Left ventricle myocardium inferior (tissue), 1 donor: Measurements from ENCODE around the gene PLEKHA6. TPM values are rescaled to one million over a fixed set of nuclear protein-coding genes. Genes with fewer than 3 reads are reported as not detected.
A peak's percentile ranks its signal among the peaks of the same experiment; 100 is the strongest.

ENCODE experiments used
- DNase-seq: peaks from one replicate; pipeline ENCODE4 v3.0.0-alpha.2; 2020
- H3K27ac ChIP-seq: fragments of 200-600 bp; replicated peaks from 2 replicates; pipeline ENCODE4 v1.8.0; 2021
- H3K27me3 ChIP-seq: fragments of 200-600 bp; 2 replicates; pipeline ENCODE4 v1.8.0; 2021; ENCODE audit warnings: low read depth
- H3K36me3 ChIP-seq: fragments of 200-600 bp; 2 replicates; pipeline ENCODE4 v1.8.0; 2021
- H3K4me1 ChIP-seq: fragments of 200-600 bp; 2 replicates; pipeline ENCODE4 v1.8.0; 2021
- H3K4me3 ChIP-seq: fragments of 200-600 bp; 2 replicates; pipeline ENCODE4 v1.8.0; 2021; ENCODE audit warnings: mild to moderate bottlenecking, moderate library complexity
- H3K9me3 ChIP-seq: fragments of 200-600 bp; replicated peaks from 2 replicates; pipeline ENCODE4 v1.8.0; 2021
- CTCF ChIP-seq: fragments of 200-600 bp; IDR thresholded peaks from 2 replicates; pipeline ENCODE4 v1.8.0; 2021; ENCODE audit warnings: antibody characterized with exemption, mild to moderate bottlenecking, borderline replicate concordance
- intact Hi-C: fragments of 100-400 bp; cut with micrococcal nuclease; formaldehyde crosslinking; loops from one replicate; pipeline ENCODE4 v1.11.0; 2022
- total RNA-seq: library from RNA; stranded (reverse); fragmentation: NEBNext Ultra II Directional; extraction: Animal tissue kit (Norgen Biotek cat#: 25700); gene quantifications from one replicate; pipeline ENCODE4 v1.2.1, GENCODE V29; 2021
- donor health status: DM: no; HTN: yes; CAD: no; lungs with severe emphysema.

The PLEKHA6 gene
- total RNA-seq, 1 donor from 2014 or later: 28.8 TPM

DNA sequence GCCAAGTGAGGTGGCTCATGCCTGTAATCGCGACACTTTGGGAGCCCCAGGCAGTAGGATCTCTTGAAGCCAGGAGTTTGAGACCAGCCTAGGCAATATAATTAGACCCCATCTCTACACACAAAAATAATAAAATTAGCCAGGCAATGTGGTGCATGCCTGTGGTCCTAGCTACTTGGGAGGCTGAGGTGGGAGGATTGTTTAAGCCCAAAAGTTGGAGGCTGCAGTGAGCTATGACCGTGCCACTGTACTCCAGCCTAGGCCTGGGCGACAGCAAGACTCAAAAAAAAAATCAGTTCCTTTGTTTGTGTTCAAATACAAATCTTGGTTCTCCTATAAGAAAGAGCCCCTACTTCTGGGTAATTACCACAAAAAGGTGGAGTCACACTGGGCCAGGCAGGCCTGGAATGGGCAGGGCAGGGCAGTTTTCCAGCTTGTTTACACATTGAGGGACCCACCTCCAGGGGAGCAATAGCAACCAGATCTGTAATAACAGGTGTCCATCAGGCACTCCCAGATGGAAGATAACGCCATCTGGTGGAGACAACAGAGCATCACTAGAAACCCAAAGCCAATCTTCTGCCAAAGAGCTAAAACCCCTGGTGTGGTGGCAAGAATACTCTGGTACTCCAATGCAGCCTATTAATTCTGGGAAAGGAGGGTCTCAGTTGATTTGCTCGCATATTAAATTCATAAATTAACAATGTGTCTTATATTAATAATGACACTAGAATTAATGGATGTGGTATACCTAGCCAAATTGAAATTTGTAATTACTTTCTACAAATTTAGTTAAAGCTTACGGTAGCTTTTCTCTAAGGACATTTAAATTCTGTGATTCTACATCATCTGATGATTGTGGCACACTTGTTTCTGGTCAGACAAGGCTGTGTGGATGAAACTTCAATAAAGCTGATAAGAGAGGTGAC, 38.7 kb upstream of the PLEKHA6 start:
- intact Hi-C loops: loop anchor here (10.0 kb wide), 1 partner anchor 234 kb away; the partner anchor contains the start of gene REN
- no peak overlapping the region for H3K27ac ChIP-seq
- no peaks in the 10 kb centered on the region for H3K9me3 ChIP-seq
- H3K27me3 ChIP-seq: no peaks in the 10 kb centered on the region
- no peak for DNase-seq
- peaks cover 43% of the 10 kb centered on the region for H3K36me3 ChIP-seq
- peak; percentile 87 for TF ChIP-seq CTCF
- peaks cover 4% of the 10 kb centered on the region for H3K4me1 ChIP-seq
- no peak overlapping the region for H3K4me3 ChIP-seq

GRCh38 chr1:204396015-204396583, 36.4 kb upstream of the PLEKHA6 start:
- no peaks in the 10 kb centered on the region for H3K27me3 ChIP-seq
- intact Hi-C loops: loop anchor here (10.0 kb wide), 1 partner anchor 231 kb away; the partner anchor contains the start of gene REN
- H3K4me3 ChIP-seq: no peak overlapping the region
- no peak overlapping the region for H3K27ac ChIP-seq
- peaks cover 23% of the 10 kb centered on the region for H3K36me3 ChIP-seq
- no peak for TF ChIP-seq CTCF
- DNase-seq: no peak
- H3K9me3 ChIP-seq: no peaks in the 10 kb centered on the region
- peaks cover 4% of the 10 kb centered on the region for H3K4me1 ChIP-seq

DNA sequence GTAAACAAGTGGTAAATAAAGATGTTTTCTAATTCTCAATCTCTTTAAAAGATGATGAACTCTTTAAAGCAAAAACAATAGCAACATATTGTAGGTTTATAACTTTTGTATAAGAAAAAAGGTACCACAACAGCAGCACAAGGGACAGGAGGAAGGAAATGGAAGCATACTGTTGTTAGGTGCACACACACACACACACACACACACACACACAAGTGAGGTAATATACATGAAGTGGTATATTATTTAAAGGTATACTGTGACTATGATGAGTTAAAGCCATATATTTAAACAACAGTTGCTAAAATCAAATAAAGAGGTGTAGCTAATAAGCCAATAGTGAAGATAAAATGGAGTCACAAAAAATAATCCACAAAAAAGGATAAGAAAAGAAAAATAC, 31.9 kb upstream of the PLEKHA6 start:
- H3K4me3 ChIP-seq: no peak overlapping the region
- H3K27me3 ChIP-seq: no peaks in the 10 kb centered on the region
- no peaks in the 10 kb centered on the region for H3K36me3 ChIP-seq
- H3K27ac ChIP-seq: no peak overlapping the region
- DNase-seq: no peak
- intact Hi-C loops: loop anchor here (10.0 kb wide), 1 partner anchor 227 kb away; the partner anchor contains the start of gene REN
- H3K4me1 ChIP-seq: no peaks in the 10 kb centered on the region
- H3K9me3 ChIP-seq: no peaks in the 10 kb centered on the region
- no peak for TF ChIP-seq CTCF

DNA sequence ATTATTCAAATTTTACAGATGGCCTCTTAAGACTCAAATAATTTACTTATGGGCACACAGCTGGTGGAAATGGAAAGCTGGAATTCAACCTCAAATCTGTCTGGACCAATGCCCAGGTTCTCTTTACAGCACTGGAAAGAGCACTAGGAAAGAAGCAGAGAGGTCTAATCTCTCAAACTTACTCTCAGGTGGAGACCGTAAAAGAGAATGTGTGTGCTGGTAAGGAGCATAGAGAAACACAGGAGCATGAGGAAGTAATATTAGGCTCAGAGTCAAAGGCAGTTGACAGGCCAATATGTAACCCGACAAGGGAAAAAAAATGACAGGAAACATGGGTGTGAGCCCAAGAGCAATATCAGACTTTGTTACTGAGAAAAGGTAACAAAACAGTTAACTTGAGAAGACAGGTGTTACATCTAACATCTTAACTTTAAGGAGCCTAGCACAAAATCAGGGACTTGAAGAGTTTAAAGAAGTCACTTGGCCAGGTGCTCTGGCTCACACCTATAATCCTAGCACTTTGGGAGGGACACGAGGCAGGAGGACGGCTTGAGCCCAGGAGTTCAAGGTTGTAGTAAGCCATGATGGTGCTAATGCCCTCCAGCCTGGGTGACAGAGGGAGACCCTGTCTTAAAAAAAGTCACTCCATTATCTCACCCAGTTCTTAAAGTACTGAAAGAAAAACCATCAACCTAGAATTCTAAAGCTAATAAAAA, 31.2 kb upstream of the PLEKHA6 start:
- H3K9me3 ChIP-seq: no peaks in the 10 kb centered on the region
- intact Hi-C loops: loop anchor here (10.0 kb wide), 1 partner anchor 226 kb away; the partner anchor contains the start of gene REN
- H3K27ac ChIP-seq: no peak overlapping the region
- no peaks in the 10 kb centered on the region for H3K4me1 ChIP-seq
- no peak for DNase-seq
- H3K36me3 ChIP-seq: no peaks in the 10 kb centered on the region
- no peak for TF ChIP-seq CTCF
- no peak overlapping the region for H3K4me3 ChIP-seq
- no peaks in the 10 kb centered on the region for H3K27me3 ChIP-seq

DNA sequence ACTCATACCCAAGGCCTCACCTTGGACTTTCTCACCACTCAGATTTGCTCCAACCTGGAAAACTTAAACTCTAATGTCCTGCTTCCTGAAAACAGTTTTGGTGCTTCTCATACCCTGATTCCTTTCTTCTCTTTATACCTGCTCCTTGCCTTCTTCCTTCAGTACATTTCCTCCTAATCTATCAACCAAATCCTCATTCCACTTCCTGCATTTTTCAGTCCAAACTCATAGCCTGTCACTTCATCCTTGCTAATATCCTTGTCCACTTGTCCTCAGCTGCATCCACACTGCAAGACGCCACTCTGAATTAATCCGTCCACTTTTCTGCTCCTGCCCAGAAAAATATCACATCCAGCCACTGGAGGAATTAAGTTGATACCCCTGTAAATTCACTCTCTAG, 26.0 kb upstream of the PLEKHA6 start:
- H3K4me3 ChIP-seq: no peak overlapping the region
- no peak for TF ChIP-seq CTCF
- DNase-seq: no peak
- peaks cover 9% of the 10 kb centered on the region for H3K4me1 ChIP-seq
- no peak overlapping the region for H3K27ac ChIP-seq
- intact Hi-C loops: no loop called here
- no peaks in the 10 kb centered on the region for H3K27me3 ChIP-seq
- no peaks in the 10 kb centered on the region for H3K36me3 ChIP-seq
- H3K9me3 ChIP-seq: no peaks in the 10 kb centered on the region
